Raji (cell line): ENCODE measurements around the gene XIAP.

Experiments
- POLR2A ChIP-seq: IDR thresholded peaks from 2 replicates; pipeline ENCODE4 v1.6.1; 2011; ENCODE audit warnings: low read depth, low read length, control low read depth; ENCODE audit not compliant: insufficient read depth

Gene XIAP

DNA sequence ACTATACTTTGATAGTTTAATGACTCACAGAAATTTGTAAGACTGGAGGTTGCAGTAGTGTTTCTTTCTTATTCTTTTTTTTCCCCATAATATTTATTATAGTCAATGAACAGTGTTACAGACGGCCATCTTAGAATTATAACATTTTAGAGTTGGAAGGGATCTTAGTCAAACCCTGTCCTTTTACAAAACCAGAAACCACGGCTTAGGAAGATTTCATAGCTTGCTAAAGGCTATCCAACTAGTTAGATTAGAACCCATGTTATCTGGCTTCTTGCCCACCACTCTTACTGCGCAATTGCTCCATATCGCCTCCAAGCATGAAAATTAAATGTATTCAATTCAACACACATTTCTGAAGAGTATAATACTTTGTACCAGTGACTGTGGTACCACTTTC lies 1.1 kb downstream of the XIAP start:
- TF ChIP-seq POLR2A: no peak

- no peak for TF ChIP-seq POLR2A
These were observed 9.6 kb downstream of the XIAP start for GRCh38 chrX:123869488-123869887.

DNA sequence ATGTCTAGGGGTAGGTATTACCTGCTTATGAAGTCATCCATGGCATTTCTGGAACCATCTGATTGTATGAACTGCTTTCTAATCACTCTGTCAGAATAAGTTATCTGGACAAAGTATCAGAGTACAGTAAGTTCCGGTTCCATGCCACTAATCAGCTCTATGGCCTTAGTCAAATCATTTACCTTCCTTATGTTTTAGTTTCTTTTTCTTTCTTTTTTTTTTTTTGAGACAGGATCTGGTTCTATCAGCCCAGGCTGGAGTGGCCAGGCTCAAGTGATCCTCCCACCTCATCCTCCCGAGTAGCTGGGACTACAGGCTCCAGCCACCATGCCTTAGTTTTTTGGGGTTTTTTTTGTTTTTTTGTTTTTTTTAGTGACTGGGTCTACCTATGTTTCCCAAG lies 11.5 kb downstream of the XIAP start:
- no peak for TF ChIP-seq POLR2A

- no peak for TF ChIP-seq POLR2A
These were observed 14.1 kb downstream of the XIAP start for GRCh38 chrX:123873956-123874355.

DNA sequence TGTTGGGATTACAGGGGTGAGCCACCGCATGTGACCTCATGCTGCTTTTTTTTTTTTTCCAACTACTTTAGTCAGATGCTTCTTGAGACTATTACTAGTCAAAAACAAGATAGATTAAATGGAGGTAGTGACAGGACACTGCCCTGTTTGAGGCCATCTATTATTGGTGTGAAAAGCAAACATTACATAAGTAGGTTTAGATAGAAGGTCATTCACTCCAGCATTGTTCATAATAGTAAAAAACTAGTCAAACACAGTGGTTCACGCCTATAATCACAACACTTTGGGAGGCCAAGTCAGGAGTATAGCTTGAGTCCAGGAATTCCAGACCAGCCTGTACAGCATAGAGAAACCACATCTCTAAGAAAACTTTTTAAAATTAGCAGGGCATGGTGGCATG lies 16.3 kb downstream of the XIAP start:
- TF ChIP-seq POLR2A: no peak

DNA sequence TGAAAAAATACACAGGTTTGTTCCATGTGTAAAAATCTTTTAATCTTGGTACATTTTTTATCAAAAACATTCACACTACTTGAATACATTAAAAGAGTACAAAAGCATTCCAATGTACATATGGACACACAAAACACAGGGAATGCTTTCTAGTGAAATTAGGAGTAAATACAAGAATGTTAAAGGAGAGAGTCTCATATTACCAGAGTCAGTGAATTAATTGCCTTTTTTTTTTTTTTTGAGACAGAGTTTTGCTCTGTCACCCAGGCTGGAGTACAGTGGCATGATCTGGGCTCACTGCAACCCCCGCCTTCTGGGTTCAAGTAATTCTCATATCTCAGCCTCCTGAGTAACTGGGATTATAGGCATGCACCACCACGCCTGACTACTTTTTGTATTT lies 17.0 kb downstream of the XIAP start:
- no peak for TF ChIP-seq POLR2A

GRCh38 chrX:123878252-123878721 lies 18.4 kb downstream of the XIAP start:
- TF ChIP-seq POLR2A: no peak

- no peak for TF ChIP-seq POLR2A
These were observed 21.5 kb downstream of the XIAP start for GRCh38 chrX:123881330-123881729.

GRCh38 chrX:123882391-123882790 lies 22.5 kb downstream of the XIAP start:
- TF ChIP-seq POLR2A: no peak

DNA sequence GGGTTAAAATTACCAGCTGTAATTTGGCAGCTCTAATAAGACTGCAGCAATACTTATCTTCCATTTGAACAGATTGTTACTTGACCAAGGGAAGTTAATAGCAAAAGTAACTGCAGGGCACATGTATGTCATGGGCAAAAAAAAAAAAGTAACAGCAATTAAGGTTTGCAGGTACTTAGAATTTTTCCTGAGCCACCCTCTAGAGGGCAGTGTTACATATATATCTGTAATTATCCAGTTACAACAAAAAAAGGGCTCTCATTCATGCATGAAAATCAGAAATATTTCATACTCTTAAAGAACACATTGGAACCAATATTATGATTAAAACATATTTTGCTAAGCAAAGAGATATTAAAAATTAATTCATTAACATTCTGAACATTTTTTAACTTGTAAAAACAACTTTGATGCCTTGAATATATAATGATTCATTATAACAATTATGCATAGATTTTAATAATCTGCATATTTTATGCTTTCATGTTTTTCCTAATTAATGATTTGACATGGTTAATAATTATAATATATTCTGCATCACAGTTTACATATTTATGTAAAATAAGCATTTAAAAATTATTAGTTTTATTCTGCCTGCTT lies 25.1 kb downstream of the XIAP start:
- no peak for TF ChIP-seq POLR2A

- TF ChIP-seq POLR2A: no peak
These were observed 39.8 kb downstream of the XIAP start for GRCh38 chrX:123899701-123900100.

- TF ChIP-seq POLR2A: no peak
These were observed 45.5 kb downstream of the XIAP start for GRCh38 chrX:123905332-123905731.

- no peak for TF ChIP-seq POLR2A
These were observed 46.9 kb downstream of the XIAP start for GRCh38 chrX:123906557-123907316.

DNA sequence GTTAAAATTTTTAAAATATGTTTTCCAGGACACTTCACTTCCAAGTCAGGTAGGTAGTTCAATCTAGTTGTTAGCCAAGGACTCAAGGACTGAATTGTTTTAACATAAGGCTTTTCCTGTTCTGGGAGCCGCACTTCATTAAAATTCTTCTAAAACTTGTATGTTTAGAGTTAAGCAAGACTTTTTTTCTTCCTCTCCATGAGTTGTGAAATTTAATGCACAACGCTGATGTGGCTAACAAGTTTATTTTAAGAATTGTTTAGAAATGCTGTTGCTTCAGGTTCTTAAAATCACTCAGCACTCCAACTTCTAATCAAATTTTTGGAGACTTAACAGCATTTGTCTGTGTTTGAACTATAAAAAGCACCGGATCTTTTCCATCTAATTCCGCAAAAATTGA lies 49.7 kb downstream of the XIAP start:
- no peak for TF ChIP-seq POLR2A

- TF ChIP-seq POLR2A: no peak
These were observed 57.2 kb downstream of the XIAP start for GRCh38 chrX:123917069-123917468.

DNA sequence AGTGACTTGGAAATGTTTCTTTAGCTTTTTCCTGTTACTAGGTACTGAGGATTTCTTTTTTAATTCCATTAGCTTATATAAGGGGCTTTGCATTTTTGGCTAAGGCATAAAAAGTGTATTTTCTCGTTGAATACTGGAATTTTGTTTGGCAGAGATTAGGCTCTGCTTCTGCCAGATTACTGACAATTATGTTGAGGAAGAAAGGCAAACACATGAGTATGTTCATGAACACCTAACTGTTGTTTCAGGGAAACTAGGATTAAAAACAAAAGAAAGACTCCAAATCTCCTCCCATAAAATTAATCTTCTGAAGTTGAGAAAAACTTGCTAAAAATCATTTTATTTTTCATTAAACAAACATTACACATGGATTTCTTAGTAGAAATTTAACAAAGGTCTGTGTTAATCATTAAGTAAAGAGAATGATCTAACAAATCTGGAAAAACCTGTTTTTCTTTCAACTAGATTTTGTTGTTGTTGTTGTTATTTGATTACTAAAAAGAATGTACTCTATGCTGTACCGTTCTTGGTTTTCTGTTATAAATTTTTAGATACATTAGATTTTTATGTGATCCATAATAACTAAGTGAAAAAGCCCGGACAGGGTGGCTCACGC lies 58.4 kb downstream of the XIAP start:
- TF ChIP-seq POLR2A: no peak
